ENCODE data around the gene TTC32. TPM values are rescaled to one million over a fixed set of nuclear protein-coding genes. Genes with fewer than 3 reads are reported as not detected.
"Not testable (repeated sequence)": the region's sequence is repeated elsewhere in the genome, so short reads cannot be mapped to it uniquely, and the experiment has no call there.

TTC32 gene
- total and polyA plus RNA-seq, 9 donors: 13.3 to 21.3 (median 16.0) TPM

DNA sequence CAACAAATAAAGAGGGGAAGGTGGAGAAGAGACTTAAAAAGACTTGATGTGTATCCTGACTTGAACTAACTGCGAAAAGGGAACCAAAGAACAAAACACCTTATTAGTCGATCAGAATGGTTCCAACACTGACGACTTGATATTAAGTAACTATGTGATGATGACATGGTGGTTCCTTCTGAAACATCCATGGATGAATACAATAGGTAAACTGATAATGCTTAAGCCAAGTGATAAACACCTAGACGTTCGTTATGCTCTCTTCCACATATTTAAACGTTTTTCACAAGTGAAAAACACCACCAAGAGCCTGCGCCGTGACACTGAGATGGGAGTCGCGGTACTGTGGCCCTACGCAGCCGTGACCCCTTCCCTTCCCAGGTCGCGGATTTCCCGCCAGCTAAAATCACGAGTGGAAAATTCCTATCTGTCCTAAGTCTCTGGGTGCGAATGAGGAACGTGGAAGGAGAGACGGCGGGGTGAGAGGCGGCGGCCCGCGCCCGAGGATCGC is 797 bp downstream of the TTC32 start:
- DNase-seq: no peak
- peak overlapping the region; percentile 90 for H3K4me3 ChIP-seq (ENCODE audit: low read length)
- H3K9me3 ChIP-seq (replicated peaks; ENCODE audit: control insufficient read depth, low read depth, low read length): no peaks in the 10 kb centered on the region
- peaks cover 14% of the 10 kb centered on the region for H3K4me1 ChIP-seq (ENCODE audit: control insufficient read depth, insufficient read depth, low read length)
- WGBS (ENCODE audit: insufficient coverage): 0% methylated on average over 22 of the region's 26 CpGs
- H3K36me3 ChIP-seq (ENCODE audit: control insufficient read depth, insufficient read depth, low read length): no peaks in the 10 kb centered on the region
- H3K27ac ChIP-seq (ENCODE audit: low read length): peak overlapping the region; percentile 97
- H3K27me3 ChIP-seq (ENCODE audit: control insufficient read depth, insufficient read depth, low read length): no peaks in the 10 kb centered on the region

GRCh38 chr2:19899985-19900930 is 1.5 kb downstream of the TTC32 start:
- 13% methylated on average over 2 of the region's 11 CpGs for WGBS (ENCODE audit: insufficient coverage)
- Histone ChIP-seq H3K27ac (ENCODE audit: low read length) (peak overlapping the region; percentile 97), H3K27me3 (ENCODE audit: control insufficient read depth, insufficient read depth, low read length) (no peaks in the 10 kb centered on the region), H3K9me3 (replicated peaks; ENCODE audit: control insufficient read depth, low read depth, low read length) (no peaks in the 10 kb centered on the region), H3K4me1 (ENCODE audit: control insufficient read depth, insufficient read depth, low read length) (peaks cover 14% of the 10 kb centered on the region), H3K4me3 (ENCODE audit: low read length) (peak overlapping the region; percentile 90), H3K36me3 (ENCODE audit: control insufficient read depth, insufficient read depth, low read length) (peaks cover 3% of the 10 kb centered on the region)
- DNase-seq: peak; percentile 30

DNA sequence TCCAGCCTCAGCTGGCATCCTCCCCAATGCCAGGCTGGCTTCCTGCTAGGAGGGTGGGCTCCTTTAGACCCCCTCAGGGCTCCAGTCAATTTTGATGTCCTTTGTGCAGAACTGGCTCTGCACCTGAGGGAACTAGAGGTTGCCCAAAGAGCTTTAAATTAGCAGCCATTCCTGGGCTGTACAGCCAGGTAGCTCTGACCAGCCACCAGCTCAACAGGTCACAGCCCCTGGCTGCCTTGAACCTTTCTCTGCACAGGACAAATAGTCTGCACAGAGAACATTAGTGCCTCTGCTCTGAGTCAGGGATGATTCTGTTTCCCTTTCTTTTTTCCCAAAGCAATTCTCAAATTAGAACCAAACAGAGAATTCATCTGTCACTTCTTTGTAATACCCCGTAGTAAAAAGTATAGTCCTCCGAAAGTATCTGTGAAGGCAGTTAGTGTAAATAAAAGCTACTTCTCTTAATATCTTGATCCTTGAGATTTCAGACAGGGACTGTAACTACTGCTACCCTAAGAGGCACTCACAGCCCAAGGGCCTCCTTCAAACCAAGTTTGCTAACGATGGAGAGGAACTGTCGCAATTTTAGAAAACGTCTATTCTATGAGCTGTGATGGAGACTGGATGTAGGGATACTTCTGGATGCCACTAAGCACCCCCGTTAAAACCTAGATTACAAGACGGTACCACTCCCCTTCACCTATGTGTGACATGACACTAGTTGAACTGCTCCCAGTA is 3.0 kb downstream of the TTC32 start:
- no peak overlapping the region for H3K27ac ChIP-seq (ENCODE audit: low read length)
- H3K36me3 ChIP-seq (ENCODE audit: control insufficient read depth, insufficient read depth, low read length): peaks cover 3% of the 10 kb centered on the region
- peaks cover 14% of the 10 kb centered on the region for H3K4me1 ChIP-seq (ENCODE audit: control insufficient read depth, insufficient read depth, low read length)
- no peaks in the 10 kb centered on the region for H3K9me3 ChIP-seq (replicated peaks; ENCODE audit: control insufficient read depth, low read depth, low read length)
- H3K27me3 ChIP-seq (ENCODE audit: control insufficient read depth, insufficient read depth, low read length): no peaks in the 10 kb centered on the region
- no CpG with 5 or more reads among the region's 7 CpGs for WGBS (ENCODE audit: insufficient coverage)
- no peak for DNase-seq
- H3K4me3 ChIP-seq (ENCODE audit: low read length): no peak overlapping the region

DNA sequence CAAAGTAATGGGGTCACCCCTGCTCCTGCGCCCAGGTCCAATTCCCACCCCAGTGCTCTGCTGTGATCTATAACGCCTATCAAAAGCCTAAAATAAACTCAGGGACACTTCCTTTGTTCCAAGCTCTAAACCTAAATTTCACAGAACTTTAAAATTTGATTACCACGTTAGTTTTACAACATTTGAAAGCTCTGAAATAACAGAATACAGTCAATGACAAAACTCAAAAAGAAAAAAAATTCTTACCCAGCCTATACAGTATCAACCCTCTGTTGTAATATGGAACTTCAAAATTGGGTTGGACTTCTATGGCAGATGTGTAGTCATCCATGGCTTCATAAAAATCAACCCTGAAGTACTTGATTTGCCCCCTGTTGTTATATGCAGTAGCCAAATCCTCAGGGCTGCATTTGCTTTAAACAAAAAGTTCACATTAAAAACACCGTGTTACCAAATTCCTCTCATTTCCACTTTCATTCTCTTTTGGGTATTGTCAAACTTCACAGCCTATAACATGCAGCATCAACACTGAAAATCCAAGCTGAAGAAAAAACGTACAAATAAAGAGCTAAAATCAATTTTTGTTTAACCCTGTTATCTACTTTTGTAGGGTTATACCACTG is 4.0 kb downstream of the TTC32 start:
- WGBS (ENCODE audit: insufficient coverage): 71% methylated on average over 1 of the region's 5 CpGs
- Histone ChIP-seq H3K9me3 (replicated peaks; ENCODE audit: control insufficient read depth, low read depth, low read length) (no peaks in the 10 kb centered on the region), H3K27me3 (ENCODE audit: control insufficient read depth, insufficient read depth, low read length) (no peaks in the 10 kb centered on the region), H3K4me3 (ENCODE audit: low read length) (no peak overlapping the region), H3K4me1 (ENCODE audit: control insufficient read depth, insufficient read depth, low read length) (peaks cover 14% of the 10 kb centered on the region), H3K36me3 (ENCODE audit: control insufficient read depth, insufficient read depth, low read length) (peaks cover 3% of the 10 kb centered on the region), H3K27ac (ENCODE audit: low read length) (no peak overlapping the region)
- no peak for DNase-seq

DNA sequence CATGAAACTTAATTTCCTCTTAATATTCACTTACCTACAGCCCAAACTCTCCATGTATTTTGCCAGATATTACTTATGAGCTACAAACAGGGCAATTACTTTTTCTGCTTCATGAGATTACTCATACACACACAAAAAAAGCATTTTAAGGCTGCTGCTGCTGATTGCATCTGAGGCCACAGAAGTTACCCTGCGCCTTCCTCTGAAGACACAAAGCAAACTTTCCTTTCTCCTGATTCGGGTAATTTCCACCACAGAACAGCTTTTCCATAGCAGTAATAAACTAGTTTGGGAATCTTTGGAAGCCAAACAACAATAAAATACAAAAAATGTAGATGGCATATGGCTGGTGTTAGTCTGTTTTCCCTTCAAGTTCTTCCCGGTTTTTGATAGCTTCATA is 6.2 kb downstream of the TTC32 start:
- H3K27ac ChIP-seq (ENCODE audit: low read length): no peak overlapping the region
- H3K9me3 ChIP-seq (replicated peaks; ENCODE audit: control insufficient read depth, low read depth, low read length): no peaks in the 10 kb centered on the region
- no peak for DNase-seq
- peaks cover 13% of the 10 kb centered on the region for H3K4me1 ChIP-seq (ENCODE audit: control insufficient read depth, insufficient read depth, low read length)
- H3K4me3 ChIP-seq (ENCODE audit: low read length): no peak overlapping the region
- no peaks in the 10 kb centered on the region for H3K27me3 ChIP-seq (ENCODE audit: control insufficient read depth, insufficient read depth, low read length)
- H3K36me3 ChIP-seq (ENCODE audit: control insufficient read depth, insufficient read depth, low read length): peaks cover 3% of the 10 kb centered on the region
- no CpG with 5 or more reads among the region's 3 CpGs for WGBS (ENCODE audit: insufficient coverage)

DNA sequence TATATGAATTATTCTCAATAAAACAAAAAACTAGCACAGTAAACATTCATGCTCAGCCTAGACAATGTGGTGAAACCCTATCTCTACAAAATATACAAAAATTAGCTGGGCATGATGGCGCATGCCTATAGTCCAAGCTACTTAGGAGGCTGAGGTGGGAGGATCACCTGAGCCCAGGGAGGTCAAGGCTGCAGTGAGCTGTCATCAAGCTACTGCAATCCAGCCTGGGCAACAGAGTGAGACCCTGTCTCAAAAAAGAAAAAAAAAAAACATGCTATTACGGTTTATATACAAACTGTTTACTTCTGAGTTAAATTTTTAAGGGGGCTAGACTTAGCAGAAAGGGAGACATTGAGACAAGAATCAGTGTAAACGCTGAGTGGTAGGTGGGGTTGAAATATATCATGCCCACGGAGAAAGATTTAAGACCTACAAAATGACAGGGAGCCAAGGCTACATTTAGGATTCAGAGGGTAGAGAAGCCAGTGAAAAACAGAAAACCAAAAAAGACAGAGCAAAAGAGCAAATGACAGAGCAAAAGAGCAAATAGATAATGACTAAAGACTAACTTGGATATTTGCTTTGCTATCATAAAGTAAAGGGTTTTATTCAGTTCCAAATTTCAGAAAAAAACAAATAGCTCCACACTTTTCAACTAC is 7.5 kb downstream of the TTC32 start:
- Histone ChIP-seq H3K27ac (ENCODE audit: low read length) (no peak overlapping the region), H3K27me3 (ENCODE audit: control insufficient read depth, insufficient read depth, low read length) (no peaks in the 10 kb centered on the region), H3K4me3 (ENCODE audit: low read length) (no peak overlapping the region), H3K36me3 (ENCODE audit: control insufficient read depth, insufficient read depth, low read length) (peaks cover 3% of the 10 kb centered on the region), H3K9me3 (replicated peaks; ENCODE audit: control insufficient read depth, low read depth, low read length) (no peaks in the 10 kb centered on the region), H3K4me1 (ENCODE audit: control insufficient read depth, insufficient read depth, low read length) (peaks cover 9% of the 10 kb centered on the region)
- WGBS (ENCODE audit: insufficient coverage): 67% methylated on average over 2 of the region's 4 CpGs
- no peak for DNase-seq

DNA sequence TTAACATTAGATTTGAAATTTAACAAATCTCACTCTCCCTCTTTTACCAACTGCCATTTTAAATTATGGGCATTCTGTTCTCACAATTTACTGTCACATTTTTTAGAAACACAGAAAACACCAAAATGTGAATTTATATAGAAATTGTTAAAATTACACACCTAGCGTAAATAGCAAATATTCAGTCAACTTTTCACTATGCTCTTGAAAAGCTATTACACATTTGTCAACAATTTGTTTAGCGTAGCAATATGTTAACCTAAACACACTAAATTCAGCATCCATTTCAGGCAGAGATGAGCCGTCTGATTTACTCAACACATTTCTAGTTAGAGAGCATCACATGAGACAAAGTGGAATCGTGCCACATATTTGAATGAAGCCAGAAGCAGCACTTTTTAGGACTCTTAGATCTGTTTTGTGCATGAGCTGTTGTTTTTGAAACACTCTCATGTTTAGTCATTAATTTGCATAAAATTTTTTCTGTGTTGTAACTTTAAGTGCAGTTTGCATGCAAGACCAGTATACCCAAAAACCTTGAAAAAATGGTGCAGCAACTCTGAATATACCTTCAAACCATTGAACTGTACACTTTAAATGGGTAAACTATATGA is 8.2 kb downstream of the TTC32 start:
- Histone ChIP-seq H3K4me1 (ENCODE audit: control insufficient read depth, insufficient read depth, low read length) (peaks cover 5% of the 10 kb centered on the region), H3K27me3 (ENCODE audit: control insufficient read depth, insufficient read depth, low read length) (no peaks in the 10 kb centered on the region), H3K36me3 (ENCODE audit: control insufficient read depth, insufficient read depth, low read length) (peaks cover 3% of the 10 kb centered on the region), H3K9me3 (replicated peaks; ENCODE audit: control insufficient read depth, low read depth, low read length) (no peaks in the 10 kb centered on the region), H3K27ac (ENCODE audit: low read length) (no peak overlapping the region), H3K4me3 (ENCODE audit: low read length) (no peak overlapping the region)
- WGBS (ENCODE audit: insufficient coverage): 90% methylated on average over 2 of the region's 4 CpGs
- no peak for DNase-seq

DNA sequence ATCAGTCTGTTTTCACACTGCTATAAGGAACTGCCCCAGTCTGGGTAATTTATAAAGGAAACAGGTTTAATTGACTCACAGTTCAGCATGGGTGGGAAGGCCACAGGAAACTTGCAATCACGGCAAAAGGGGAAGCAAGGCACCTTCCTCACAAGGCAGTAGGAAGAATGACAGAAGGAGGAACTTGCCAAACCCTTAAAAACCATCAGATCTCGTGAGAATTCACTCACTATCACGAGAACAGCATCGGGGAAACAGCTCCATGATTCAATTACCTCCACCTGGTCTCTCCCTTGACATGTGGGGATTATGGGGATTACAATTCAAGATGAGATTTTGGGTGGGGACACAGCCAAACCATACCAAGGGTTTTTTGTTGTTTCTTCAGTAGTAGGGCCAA is 9.8 kb downstream of the TTC32 start:
- not testable (repeated sequence) for H3K36me3 ChIP-seq (ENCODE audit: control insufficient read depth, insufficient read depth, low read length); H3K27ac ChIP-seq (ENCODE audit: low read length); H3K4me1 ChIP-seq (ENCODE audit: control insufficient read depth, insufficient read depth, low read length); H3K4me3 ChIP-seq (ENCODE audit: low read length); H3K9me3 ChIP-seq (replicated peaks; ENCODE audit: control insufficient read depth, low read depth, low read length); H3K27me3 ChIP-seq (ENCODE audit: control insufficient read depth, insufficient read depth, low read length)
- DNase-seq: peak; percentile 26
- WGBS (ENCODE audit: insufficient coverage): no CpG with 5 or more reads among the region's 4 CpGs

DNA sequence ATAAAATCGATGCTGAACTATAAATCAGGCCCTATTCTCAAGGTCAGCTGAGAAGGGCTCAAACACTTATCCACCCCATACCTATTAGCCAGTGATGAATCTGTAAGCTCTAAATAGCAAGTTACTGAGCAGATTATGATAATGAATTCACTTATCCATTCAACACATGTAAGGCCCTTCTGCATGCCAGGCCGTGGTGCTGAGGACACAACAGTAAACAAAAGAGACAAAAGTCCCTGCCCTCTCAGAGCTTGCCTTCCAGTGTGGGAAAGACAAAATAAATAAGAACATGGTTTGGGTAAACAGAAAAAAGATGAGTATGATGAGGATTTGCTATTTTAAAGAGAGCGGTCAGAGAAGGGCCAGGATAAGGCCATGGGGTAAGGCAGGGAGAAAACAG is 11.7 kb downstream of the TTC32 start:
- H3K36me3 ChIP-seq (ENCODE audit: control insufficient read depth, insufficient read depth, low read length): no peaks in the 10 kb centered on the region
- H3K4me1 ChIP-seq (ENCODE audit: control insufficient read depth, insufficient read depth, low read length): no peaks in the 10 kb centered on the region
- no peak overlapping the region for H3K4me3 ChIP-seq (ENCODE audit: low read length)
- no peak for DNase-seq
- H3K9me3 ChIP-seq (replicated peaks; ENCODE audit: control insufficient read depth, low read depth, low read length): no peaks in the 10 kb centered on the region
- WGBS (ENCODE audit: insufficient coverage): 100% methylated on average over 1 of the region's 3 CpGs
- H3K27ac ChIP-seq (ENCODE audit: low read length): no peak overlapping the region
- H3K27me3 ChIP-seq (ENCODE audit: control insufficient read depth, insufficient read depth, low read length): no peaks in the 10 kb centered on the region

Measured in muscle of leg (tissue), 11 donors.